Endothelial cell of umbilical vein (primary cell): ENCODE data around the gene ZNF365. TPM values are rescaled to one million over a fixed set of nuclear protein-coding genes. Genes with fewer than 3 reads are reported as not detected.
"Not testable (repeated sequence)": the region's sequence is repeated elsewhere in the genome, so short reads cannot be mapped to it uniquely, and the experiment has no call there.

Experiments used
- BruUV-seq: library from RNA; stranded (reverse); fragments of 400-500 nt; replicated peaks from 2 replicates; lab custom pipeline; 2021; lab: Mats Ljungman, UMichigan
- CTCF ChIA-PET: fragments of 300-600, 350-600 bp; sonication (Branson Sonifier 250); formaldehyde crosslinking; loops from one replicate; lab custom pipeline; 2021; ENCODE audit warnings: antibody characterized with exemption, inconsistent platforms; lab: Charles Lee
- POLR2A ChIA-PET: fragments of 300-600, 350-600 bp; sonication (Branson Sonifier 250); formaldehyde crosslinking; loops from one replicate; lab custom pipeline; 2021; ENCODE audit warnings: antibody characterized with exemption, inconsistent platforms; lab: Charles Lee
- DNase-seq: peaks from one replicate; pipeline ENCODE4 v3.0.0-alpha.2; 2011; ENCODE audit warnings: low read depth, low spot score
- FAIRE-seq: peaks from 2 replicates; lab custom pipeline; 2011; peaks lifted over from hg19 to GRCh38; lab: Jason Lieb, UNC
- H2AFZ ChIP-seq: 2 replicates; pipeline ENCODE4 v1.6.0; 2012; ENCODE audit warnings: low read depth, low read length, control low read depth, inconsistent platforms
- H3K27ac ChIP-seq: 2 replicates; pipeline ENCODE4 v1.5.1; 2011; ENCODE audit warnings: low read depth, mild to moderate bottlenecking, control low read depth, low read length, moderate library complexity; ENCODE audit not compliant: insufficient read depth
- H3K27me3 ChIP-seq, 2 experiments: 2 replicates each; pipeline versions ENCODE4 v1.6.0 to v1.6.1; 2011; ENCODE audit warnings: low read length in 2 of 2, mixed read lengths in 1 of 2; ENCODE audit not compliant: control insufficient read depth in 2 of 2, insufficient read depth in 2 of 2
- H3K36me3 ChIP-seq, 2 experiments: 2 replicates in 1 of 2; 3 replicates in 1 of 2; pipeline ENCODE4 v1.5.1; 2011; ENCODE audit warnings: low read length in 2 of 2, mild to moderate bottlenecking in 1 of 2, moderate library complexity in 1 of 2; ENCODE audit not compliant: control insufficient read depth in 2 of 2, insufficient read depth in 2 of 2; ENCODE audit errors: extremely low read depth in 1 of 2
- H3K4me1 ChIP-seq: 3 replicates; pipeline ENCODE4 v1.5.1; 2011; ENCODE audit warnings: mild to moderate bottlenecking, low read length; ENCODE audit not compliant: control insufficient read depth, insufficient read depth; ENCODE audit errors: extremely low read depth
- H3K4me2 ChIP-seq: 2 replicates; pipeline ENCODE4 v1.6.1; 2011; ENCODE audit warnings: low read length, control low read depth, mixed read lengths; ENCODE audit not compliant: insufficient read depth
- H3K4me3 ChIP-seq, 3 experiments: fragments of 200-600 bp in 1 of 3; sonication (generic), shearing (Covaris generic) in 1 of 3; replicated peaks in 1 of 3; 2 replicates each; pipeline ENCODE4 v1.5.1; 2011 to 2016; ENCODE audit warnings: control low read depth in 3 of 3, low read length in 3 of 3, mild to moderate bottlenecking in 2 of 3, inconsistent platforms in 1 of 3, low read depth in 1 of 3, moderate library complexity in 1 of 3; ENCODE audit not compliant: insufficient read depth in 1 of 3
- H3K79me2 ChIP-seq: 2 replicates; pipeline ENCODE4 v1.6.0; 2012; ENCODE audit warnings: low read length, inconsistent platforms; ENCODE audit not compliant: control insufficient read depth, insufficient read depth
- H3K9ac ChIP-seq: replicated peaks from 2 replicates; pipeline ENCODE3; 2011; ENCODE audit warnings: low read length, control low read depth; ENCODE audit not compliant: insufficient read depth; ENCODE audit errors: extremely low read depth
- H3K9me1 ChIP-seq: replicated peaks from 3 replicates; pipeline ENCODE4 v1.6.0; 2011; ENCODE audit warnings: mild to moderate bottlenecking, low read length; ENCODE audit not compliant: control insufficient read depth, insufficient read depth; ENCODE audit errors: extremely low read depth
- H3K9me3 ChIP-seq: replicated peaks from 2 replicates; pipeline ENCODE4 v1.5.1; 2012; ENCODE audit warnings: low read length, inconsistent platforms; ENCODE audit not compliant: control insufficient read depth, insufficient read depth
- H4K20me1 ChIP-seq: replicated peaks from 2 replicates; pipeline ENCODE3; 2011; ENCODE audit warnings: mild to moderate bottlenecking, low read length; ENCODE audit not compliant: control insufficient read depth, insufficient read depth; ENCODE audit errors: extremely low read depth
- EZH2 ChIP-seq: IDR thresholded peaks from 2 replicates; pipeline ENCODE4 v1.6.1; 2012; ENCODE audit warnings: borderline replicate concordance, low read depth, mild to moderate bottlenecking, moderate library complexity, low read length, inconsistent platforms; ENCODE audit not compliant: severe bottlenecking
- FOS ChIP-seq: IDR thresholded peaks from 2 replicates; pipeline ENCODE4 v1.6.1; 2011; ENCODE audit warnings: mild to moderate bottlenecking, low read length, moderate library complexity, borderline replicate concordance; ENCODE audit not compliant: insufficient read depth
- GATA2 ChIP-seq: IDR thresholded peaks from 2 replicates; pipeline ENCODE4 v1.7.0; 2011; ENCODE audit warnings: low read depth, mild to moderate bottlenecking, moderate library complexity, mixed read lengths, low read length; ENCODE audit not compliant: insufficient read length, insufficient read depth
- JUN ChIP-seq: IDR thresholded peaks from 2 replicates; pipeline ENCODE4 v1.6.1; 2011; ENCODE audit warnings: borderline replicate concordance, low read depth; ENCODE audit not compliant: insufficient read length, insufficient read depth
- MYC ChIP-seq: IDR thresholded peaks from one replicate; pipeline ENCODE4 v1.6.1; 2011; ENCODE audit warnings: mild to moderate bottlenecking, low read depth, low read length
- POLR2A ChIP-seq: IDR thresholded peaks from 2 replicates; pipeline ENCODE4 v1.6.1; 2012; ENCODE audit warnings: low read depth, mild to moderate bottlenecking, control low read depth, low read length
- POLR2AphosphoS5 ChIP-seq: IDR thresholded peaks from 2 replicates; pipeline ENCODE4 v1.6.1; 2012; ENCODE audit warnings: low read depth, mild to moderate bottlenecking, control low read depth, low read length, moderate library complexity; ENCODE audit not compliant: insufficient read depth
- dilution Hi-C: fragments of 300-500 bp; cut with MboI; formaldehyde crosslinking; loops from one replicate; pipeline ENCODE4 v1.15.0; 2019; ENCODE audit warnings: low sequenced_read_pairs; ENCODE audit not compliant: extremely low pct_ligation_motif_present
- intact Hi-C: fragments of 100-400 bp; cut with micrococcal nuclease; formaldehyde crosslinking; loops from one replicate; pipeline ENCODE4 v1.10.0; 2022
- polyA plus RNA-seq, 4 experiments: library from polyadenylated mRNA; depleted of rRNA in 3 of 4; stranded (reverse) in 3 of 4; unstranded in 1 of 4; fragments of >200 nt; gene quantifications; 2 replicates each; pipeline versions ENCODE4 v1.2.1 to v1.2.3, GENCODE V29; 2011 to 2012; ENCODE audit warnings: missing spikeins in 1 of 4
- total RNA-seq: library from RNA; stranded (reverse); gene quantifications from 2 replicates; pipeline ENCODE4 v1.2.3, GENCODE V29; 2021
- TF ChIP-seq, protein P1 (sequence below), 2 donors: IDR thresholded peaks; 1 replicate in 1 of 2; 2 replicates in 1 of 2; pipeline ENCODE4 v1.5.1; 2011; ENCODE audit warnings: low read length in 2 of 2, mild to moderate bottlenecking in 2 of 2, moderate library complexity in 2 of 2, control low read depth in 1 of 2, inconsistent platforms in 1 of 2, low read depth in 1 of 2; ENCODE audit not compliant: insufficient read depth in 1 of 2; ENCODE audit errors: extremely low read depth in 1 of 2
- TF ChIP-seq, protein P2 (sequence below): IDR thresholded peaks from 2 replicates; pipeline ENCODE4 v1.6.1; 2011; ENCODE audit not compliant: insufficient read depth, insufficient read length

Gene ZNF365
- total and polyA plus RNA-seq, 2 donors (not counting 3 experiments of a cell fraction or from before 2014, with no cell fraction given): 1.3 to 2.9 TPM

DNA sequence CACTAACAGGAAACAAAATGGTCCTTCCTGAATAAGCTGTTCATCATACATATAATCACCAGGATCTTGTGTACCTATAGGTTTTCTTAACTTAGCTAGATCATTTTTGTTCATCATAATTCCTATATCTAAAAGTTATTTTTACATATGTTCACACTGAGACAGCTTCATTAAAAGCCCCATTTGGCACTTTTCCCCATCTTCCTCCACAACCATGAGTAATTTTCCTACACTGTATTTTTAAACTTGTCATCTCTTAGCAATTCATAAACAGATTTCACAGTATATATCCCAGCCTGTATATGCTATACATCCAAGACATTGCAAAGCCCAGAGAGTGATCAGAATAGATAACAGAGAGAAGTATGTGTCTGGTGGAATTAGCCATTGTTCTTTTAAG is 28.3 kb downstream of the ZNF365 start:
- H3K79me2 ChIP-seq: no peaks in the 10 kb centered on the region
- H3K4me2 ChIP-seq: no peak overlapping the region
- no peaks in the 10 kb centered on the region for H3K27me3 ChIP-seq
- FAIRE-seq (no peak), DNase-seq (no peak)
- dilution Hi-C loops (no loop called here), intact Hi-C loops (no loop called here)
- H3K9me1 ChIP-seq: no peaks in the 10 kb centered on the region
- ChIA-PET POLR2A (no interaction called here), CTCF (interaction anchor here (1.0 to 1.4 kb wide), 2 partner anchors 12 to 15 kb away, joined by 3 to 5 read pairs; no protein-coding TSS in a partner anchor)
- no peaks in the 10 kb centered on the region for H4K20me1 ChIP-seq
- H3K27ac ChIP-seq: no peak overlapping the region
- no peaks in the 10 kb centered on the region for H3K36me3 ChIP-seq
- TF ChIP-seq POLR2A (no peak), JUN (no peak), FOS (no peak), POLR2AphosphoS5 (no peak), GATA2 (no peak), EZH2 (no peak), MYC (no peak)
- TF ChIP-seq, protein P1, sequence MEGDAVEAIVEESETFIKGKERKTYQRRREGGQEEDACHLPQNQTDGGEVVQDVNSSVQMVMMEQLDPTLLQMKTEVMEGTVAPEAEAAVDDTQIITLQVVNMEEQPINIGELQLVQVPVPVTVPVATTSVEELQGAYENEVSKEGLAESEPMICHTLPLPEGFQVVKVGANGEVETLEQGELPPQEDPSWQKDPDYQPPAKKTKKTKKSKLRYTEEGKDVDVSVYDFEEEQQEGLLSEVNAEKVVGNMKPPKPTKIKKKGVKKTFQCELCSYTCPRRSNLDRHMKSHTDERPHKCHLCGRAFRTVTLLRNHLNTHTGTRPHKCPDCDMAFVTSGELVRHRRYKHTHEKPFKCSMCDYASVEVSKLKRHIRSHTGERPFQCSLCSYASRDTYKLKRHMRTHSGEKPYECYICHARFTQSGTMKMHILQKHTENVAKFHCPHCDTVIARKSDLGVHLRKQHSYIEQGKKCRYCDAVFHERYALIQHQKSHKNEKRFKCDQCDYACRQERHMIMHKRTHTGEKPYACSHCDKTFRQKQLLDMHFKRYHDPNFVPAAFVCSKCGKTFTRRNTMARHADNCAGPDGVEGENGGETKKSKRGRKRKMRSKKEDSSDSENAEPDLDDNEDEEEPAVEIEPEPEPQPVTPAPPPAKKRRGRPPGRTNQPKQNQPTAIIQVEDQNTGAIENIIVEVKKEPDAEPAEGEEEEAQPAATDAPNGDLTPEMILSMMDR (IDR thresholded peaks at IDR 0.05; ENCODE audit: extremely low read depth in 1 of 2, insufficient read depth in 1 of 2, low read depth in 1 of 2, low read length in 2 of 2): no peak
- TF ChIP-seq, protein P2, sequence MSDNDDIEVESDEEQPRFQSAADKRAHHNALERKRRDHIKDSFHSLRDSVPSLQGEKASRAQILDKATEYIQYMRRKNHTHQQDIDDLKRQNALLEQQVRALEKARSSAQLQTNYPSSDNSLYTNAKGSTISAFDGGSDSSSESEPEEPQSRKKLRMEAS: no peak
- H3K9me3 ChIP-seq: no peaks in the 10 kb centered on the region
- BruUV-seq: no TSS peak
- no peaks in the 10 kb centered on the region for H3K4me1 ChIP-seq
- H2AFZ ChIP-seq: no peak overlapping the region
- H3K9ac ChIP-seq: no peak overlapping the region
- no peak overlapping the region for H3K4me3 ChIP-seq

DNA sequence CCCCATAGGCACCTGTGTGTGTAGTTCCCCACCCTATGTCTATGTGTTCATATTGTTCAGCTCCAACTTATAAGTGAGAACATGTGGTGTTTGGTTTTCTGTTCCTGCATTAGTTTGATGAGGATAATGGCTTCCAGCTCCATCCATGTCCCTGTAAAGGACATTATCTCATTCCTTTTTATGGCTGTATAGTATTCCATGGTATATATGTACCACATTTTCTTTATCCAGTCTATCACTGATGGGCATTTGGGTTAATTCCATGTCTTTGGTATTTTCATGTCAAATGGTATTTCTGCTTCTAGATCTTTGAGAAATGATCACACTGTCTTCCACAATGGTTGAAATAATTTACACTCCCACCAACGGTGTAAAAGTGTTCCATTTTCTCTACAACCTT is 36.4 kb downstream of the ZNF365 start:
- CTCF ChIA-PET: interaction anchor here (1.1 kb wide), 1 partner anchor 183 kb away, joined by 3 read pairs; no protein-coding TSS in a partner anchor
- H3K9me3 ChIP-seq, dilution Hi-C loops, POLR2A ChIA-PET, H4K20me1 ChIP-seq, H3K36me3 ChIP-seq, H3K4me1 ChIP-seq, DNase-seq, BruUV-seq, H3K4me2 ChIP-seq, H3K9me1 ChIP-seq, H3K9ac ChIP-seq, H3K4me3 ChIP-seq, H3K27me3 ChIP-seq, FAIRE-seq, H3K27ac ChIP-seq, H3K79me2 ChIP-seq, H2AFZ ChIP-seq, intact Hi-C loops: not testable (repeated sequence)

DNA sequence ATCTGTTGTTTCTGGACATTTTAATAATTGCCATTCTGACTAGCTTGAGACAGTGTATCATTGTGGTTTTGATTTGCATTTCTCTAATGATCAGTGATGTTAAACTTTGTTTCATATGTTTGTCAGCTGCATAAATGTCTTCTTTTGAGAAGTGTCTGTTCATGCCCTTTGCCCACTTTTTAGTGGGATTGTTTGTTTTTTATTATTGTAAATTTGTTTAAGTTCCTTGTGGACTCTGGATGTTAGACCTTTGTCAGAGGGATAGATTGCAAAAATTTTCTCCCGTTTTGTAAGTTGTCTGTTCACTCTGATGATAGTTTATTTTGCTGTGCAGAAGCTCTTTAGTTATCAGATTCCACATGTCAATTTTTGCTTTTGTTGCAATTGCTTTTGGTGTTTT is 36.8 kb downstream of the ZNF365 start:
- H3K79me2 ChIP-seq, H3K9me1 ChIP-seq, H3K27ac ChIP-seq, dilution Hi-C loops, H3K4me2 ChIP-seq, H3K4me3 ChIP-seq, H3K36me3 ChIP-seq, H4K20me1 ChIP-seq, BruUV-seq, H3K9me3 ChIP-seq, H3K27me3 ChIP-seq, H3K4me1 ChIP-seq, CTCF ChIA-PET, H2AFZ ChIP-seq, intact Hi-C loops, DNase-seq, POLR2A ChIA-PET, FAIRE-seq, H3K9ac ChIP-seq: not testable (repeated sequence)
